Upper lobe of left lung (tissue), 4 donors: ENCODE results near the gene LPAR5.

Experiments used
- EP300 ChIP-seq, 4 donors: sonication (generic); formaldehyde crosslinking; IDR thresholded peaks; one replicate each; pipeline ENCODE4 v1.5.1; 2017; ENCODE audit warnings: antibody characterized with exemption in 4 of 4, control low read depth in 2 of 4
- POLR2A ChIP-seq, 4 donors: fragments of 450-650 bp; IDR thresholded peaks; one replicate each; pipeline ENCODE4 v1.5.1; 2016 to 2017; ENCODE audit warnings: antibody characterized with exemption in 4 of 4, mild to moderate bottlenecking in 2 of 4
- POLR2AphosphoS5 ChIP-seq, 2 donors: sonication (generic); formaldehyde crosslinking; IDR thresholded peaks; one replicate each; pipeline ENCODE4 v1.5.1; 2017; ENCODE audit warnings: antibody characterized with exemption in 2 of 2
- TF ChIP-seq, protein P1 (sequence below), 6 experiments: fragments of 450-650 bp in 4 of 6; fragments of 200-600 bp in 2 of 6; sonication (generic) in 2 of 6; IDR thresholded peaks; one replicate each; pipeline ENCODE4 v1.5.1; 2016 to 2019; ENCODE audit warnings: antibody characterized with exemption in 6 of 6

- TF ChIP-seq, protein P1, sequence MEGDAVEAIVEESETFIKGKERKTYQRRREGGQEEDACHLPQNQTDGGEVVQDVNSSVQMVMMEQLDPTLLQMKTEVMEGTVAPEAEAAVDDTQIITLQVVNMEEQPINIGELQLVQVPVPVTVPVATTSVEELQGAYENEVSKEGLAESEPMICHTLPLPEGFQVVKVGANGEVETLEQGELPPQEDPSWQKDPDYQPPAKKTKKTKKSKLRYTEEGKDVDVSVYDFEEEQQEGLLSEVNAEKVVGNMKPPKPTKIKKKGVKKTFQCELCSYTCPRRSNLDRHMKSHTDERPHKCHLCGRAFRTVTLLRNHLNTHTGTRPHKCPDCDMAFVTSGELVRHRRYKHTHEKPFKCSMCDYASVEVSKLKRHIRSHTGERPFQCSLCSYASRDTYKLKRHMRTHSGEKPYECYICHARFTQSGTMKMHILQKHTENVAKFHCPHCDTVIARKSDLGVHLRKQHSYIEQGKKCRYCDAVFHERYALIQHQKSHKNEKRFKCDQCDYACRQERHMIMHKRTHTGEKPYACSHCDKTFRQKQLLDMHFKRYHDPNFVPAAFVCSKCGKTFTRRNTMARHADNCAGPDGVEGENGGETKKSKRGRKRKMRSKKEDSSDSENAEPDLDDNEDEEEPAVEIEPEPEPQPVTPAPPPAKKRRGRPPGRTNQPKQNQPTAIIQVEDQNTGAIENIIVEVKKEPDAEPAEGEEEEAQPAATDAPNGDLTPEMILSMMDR (IDR thresholded peaks at IDR 0.05) = no peak
- TF ChIP-seq POLR2A (IDR thresholded peaks at IDR 0.05) = no peak
- no peak for TF ChIP-seq EP300 (IDR thresholded peaks at IDR 0.05)
- TF ChIP-seq POLR2AphosphoS5 (IDR thresholded peaks at IDR 0.05) = no peak
Observed at GRCh38 chr12:6602526-6602925, 33.2 kb downstream of the LPAR5 start.
